ENCODE data around the gene SAMSN1. TPM values are rescaled to one million over a fixed set of nuclear protein-coding genes. Genes with fewer than 3 reads are reported as not detected.

The SAMSN1 gene
- polyA plus RNA-seq, 1 donor (not counting 4 experiments of a cell fraction or from before 2014, with no cell fraction given), result not detected

DNA sequence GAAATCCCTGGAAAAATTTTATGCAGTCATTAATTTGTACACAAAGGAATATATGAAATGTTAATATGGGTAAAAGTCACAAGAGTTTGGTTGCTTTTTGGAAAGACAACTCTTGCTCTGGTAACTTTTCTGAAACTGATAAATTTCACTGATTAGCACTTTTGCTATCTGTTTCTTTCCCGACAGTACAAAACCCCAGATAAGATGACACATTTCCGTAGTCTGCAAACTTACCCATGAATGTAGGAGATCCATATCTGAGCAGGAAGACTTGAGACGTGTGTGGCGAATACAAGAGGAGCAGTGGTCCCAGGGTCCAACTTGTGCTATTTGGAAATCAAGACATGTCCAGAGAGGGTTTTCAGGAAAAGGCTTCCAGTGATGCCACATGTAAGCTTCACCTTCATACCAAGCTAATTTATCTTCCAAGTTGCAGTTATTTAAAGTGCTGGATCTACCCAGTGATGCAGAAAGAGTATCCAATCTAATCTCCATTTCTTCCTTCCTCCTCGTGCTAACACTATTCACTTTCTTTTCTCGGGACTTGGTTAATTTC is 35.9 kb upstream of the SAMSN1 start:
- no peaks in the 10 kb centered on the region for H3K27me3 ChIP-seq (ENCODE audit: control insufficient read depth, extremely low read depth, insufficient read depth, low read length)
- no peaks in the 10 kb centered on the region for H3K36me3 ChIP-seq (ENCODE audit: control insufficient read depth in 2 of 2, extremely low read depth in 1 of 2, insufficient read depth in 2 of 2, low read length in 2 of 2)
- DNase-seq (ENCODE audit: low read depth, low spot score) (no peak), FAIRE-seq (no peak)
- H4K20me1 ChIP-seq (ENCODE audit: control insufficient read depth, extremely low read depth, insufficient read depth, low read length), result no peaks in the 10 kb centered on the region
- no peak overlapping the region for H3K4me2 ChIP-seq (ENCODE audit: control insufficient read depth, extremely low read depth, insufficient read depth, low read depth, low read length)
- TF ChIP-seq EZH2 (IDR thresholded peaks at IDR 0.05; ENCODE audit: low read length), result no peak
- H3K9ac ChIP-seq (ENCODE audit: control insufficient read depth, extremely low read depth, insufficient read depth, low read length), result no peak overlapping the region
- no peak overlapping the region for H3K4me3 ChIP-seq (ENCODE audit: control insufficient read depth in 2 of 3, extremely low read depth in 1 of 3, insufficient read depth in 2 of 3, low read depth in 1 of 3, low read length in 3 of 3)
- no peaks in the 10 kb centered on the region for H3K9me3 ChIP-seq (ENCODE audit: control insufficient read depth, low read depth, low read length)
- H3K79me2 ChIP-seq (ENCODE audit: control insufficient read depth, insufficient read depth, low read length), result no peaks in the 10 kb centered on the region
- H3K4me1 ChIP-seq (ENCODE audit: control insufficient read depth, extremely low read depth, insufficient read depth, low read length), result no peaks in the 10 kb centered on the region
- dilution Hi-C loops (cut with MboI; ENCODE audit: extremely low pct_ligation_motif_present, low sequenced_read_pairs), result no loop called here
- no peak overlapping the region for H2AFZ ChIP-seq (ENCODE audit: control insufficient read depth, low read length)
- no peak overlapping the region for H3K27ac ChIP-seq (ENCODE audit: control insufficient read depth, insufficient read depth, low read length)
- H3K9me1 ChIP-seq (ENCODE audit: control insufficient read depth, extremely low read depth, insufficient read depth, low read length), result no peaks in the 10 kb centered on the region

DNA sequence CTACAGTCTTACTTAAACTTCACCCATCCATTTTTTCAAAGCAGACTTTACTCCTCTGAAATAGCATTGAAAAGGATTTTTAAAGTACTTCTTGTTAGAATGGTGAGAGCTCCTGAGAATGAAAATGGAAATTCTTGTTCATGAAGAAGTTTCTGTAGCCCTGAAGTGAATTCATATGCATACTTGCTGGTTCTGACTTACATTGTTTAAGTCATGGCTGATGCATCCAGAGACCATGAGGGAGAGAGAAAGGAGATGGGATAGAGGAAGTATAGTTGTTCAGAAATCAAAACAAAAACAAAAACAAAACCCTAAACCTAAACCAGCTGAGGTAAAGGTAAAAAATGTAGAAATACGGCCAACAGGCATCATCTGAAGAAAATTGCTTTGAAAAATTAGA is 27.1 kb upstream of the SAMSN1 start:
- DNase-seq (ENCODE audit: low read depth, low spot score) (no peak), FAIRE-seq (no peak)
- no peak overlapping the region for H2AFZ ChIP-seq (ENCODE audit: control insufficient read depth, low read length)
- H3K36me3 ChIP-seq (ENCODE audit: control insufficient read depth in 2 of 2, extremely low read depth in 1 of 2, insufficient read depth in 2 of 2, low read length in 2 of 2), result no peaks in the 10 kb centered on the region
- no peaks in the 10 kb centered on the region for H3K4me1 ChIP-seq (ENCODE audit: control insufficient read depth, extremely low read depth, insufficient read depth, low read length)
- H3K4me3 ChIP-seq (ENCODE audit: control insufficient read depth in 2 of 3, extremely low read depth in 1 of 3, insufficient read depth in 2 of 3, low read depth in 1 of 3, low read length in 3 of 3), result no peak overlapping the region
- H3K4me2 ChIP-seq (ENCODE audit: control insufficient read depth, extremely low read depth, insufficient read depth, low read depth, low read length), result no peak overlapping the region
- dilution Hi-C loops (cut with MboI; ENCODE audit: extremely low pct_ligation_motif_present, low sequenced_read_pairs), result no loop called here
- H3K9ac ChIP-seq (ENCODE audit: control insufficient read depth, extremely low read depth, insufficient read depth, low read length), result no peak overlapping the region
- no peaks in the 10 kb centered on the region for H4K20me1 ChIP-seq (ENCODE audit: control insufficient read depth, extremely low read depth, insufficient read depth, low read length)
- no peaks in the 10 kb centered on the region for H3K27me3 ChIP-seq (ENCODE audit: control insufficient read depth, extremely low read depth, insufficient read depth, low read length)
- H3K79me2 ChIP-seq (ENCODE audit: control insufficient read depth, insufficient read depth, low read length), result no peaks in the 10 kb centered on the region
- no peak overlapping the region for H3K27ac ChIP-seq (ENCODE audit: control insufficient read depth, insufficient read depth, low read length)
- no peaks in the 10 kb centered on the region for H3K9me3 ChIP-seq (ENCODE audit: control insufficient read depth, low read depth, low read length)
- no peaks in the 10 kb centered on the region for H3K9me1 ChIP-seq (ENCODE audit: control insufficient read depth, extremely low read depth, insufficient read depth, low read length)
- no peak for TF ChIP-seq EZH2 (IDR thresholded peaks at IDR 0.05; ENCODE audit: low read length)
- TF ChIP-seq, protein P1, sequence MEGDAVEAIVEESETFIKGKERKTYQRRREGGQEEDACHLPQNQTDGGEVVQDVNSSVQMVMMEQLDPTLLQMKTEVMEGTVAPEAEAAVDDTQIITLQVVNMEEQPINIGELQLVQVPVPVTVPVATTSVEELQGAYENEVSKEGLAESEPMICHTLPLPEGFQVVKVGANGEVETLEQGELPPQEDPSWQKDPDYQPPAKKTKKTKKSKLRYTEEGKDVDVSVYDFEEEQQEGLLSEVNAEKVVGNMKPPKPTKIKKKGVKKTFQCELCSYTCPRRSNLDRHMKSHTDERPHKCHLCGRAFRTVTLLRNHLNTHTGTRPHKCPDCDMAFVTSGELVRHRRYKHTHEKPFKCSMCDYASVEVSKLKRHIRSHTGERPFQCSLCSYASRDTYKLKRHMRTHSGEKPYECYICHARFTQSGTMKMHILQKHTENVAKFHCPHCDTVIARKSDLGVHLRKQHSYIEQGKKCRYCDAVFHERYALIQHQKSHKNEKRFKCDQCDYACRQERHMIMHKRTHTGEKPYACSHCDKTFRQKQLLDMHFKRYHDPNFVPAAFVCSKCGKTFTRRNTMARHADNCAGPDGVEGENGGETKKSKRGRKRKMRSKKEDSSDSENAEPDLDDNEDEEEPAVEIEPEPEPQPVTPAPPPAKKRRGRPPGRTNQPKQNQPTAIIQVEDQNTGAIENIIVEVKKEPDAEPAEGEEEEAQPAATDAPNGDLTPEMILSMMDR (optimal IDR thresholded peaks at IDR 0.05 in 1 of 3, IDR thresholded peaks at IDR 0.05 in 1 of 3, conservative IDR thresholded peaks at IDR 0.05 in 1 of 3; ENCODE audit: extremely low read depth in 1 of 3, insufficient read depth in 2 of 3, low read length in 3 of 3), result no peak

DNA sequence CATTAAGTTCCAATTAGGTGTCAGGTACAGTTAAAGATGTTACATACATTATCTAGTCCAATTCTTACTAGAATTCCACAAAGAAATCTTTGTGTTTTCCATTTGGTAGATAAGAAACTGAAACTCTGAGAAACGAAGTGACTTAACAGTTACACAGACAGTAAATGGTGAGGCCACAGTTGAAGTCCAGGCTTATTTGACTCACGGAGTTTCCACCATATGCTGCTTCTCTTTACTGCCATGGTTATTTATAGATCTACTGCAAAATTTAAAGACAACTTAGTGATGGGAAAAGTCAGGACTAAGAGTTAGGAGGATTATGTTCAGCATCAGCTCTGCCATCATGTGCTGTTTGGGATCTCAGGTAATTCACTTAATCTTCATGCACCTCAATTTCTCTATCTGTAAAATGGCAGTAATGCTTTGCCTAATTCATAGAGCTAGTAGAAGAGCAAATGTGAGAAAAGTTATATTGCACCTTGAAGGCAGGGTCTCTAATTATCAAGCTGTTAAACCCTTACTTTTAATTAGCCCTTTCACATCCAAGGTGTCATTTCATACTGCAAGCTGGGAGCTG is 26.2 kb upstream of the SAMSN1 start:
- Histone ChIP-seq H3K27ac (ENCODE audit: control insufficient read depth, insufficient read depth, low read length) (no peak overlapping the region), H3K9ac (ENCODE audit: control insufficient read depth, extremely low read depth, insufficient read depth, low read length) (no peak overlapping the region), H3K27me3 (ENCODE audit: control insufficient read depth, extremely low read depth, insufficient read depth, low read length) (no peaks in the 10 kb centered on the region), H4K20me1 (ENCODE audit: control insufficient read depth, extremely low read depth, insufficient read depth, low read length) (no peaks in the 10 kb centered on the region), H3K79me2 (ENCODE audit: control insufficient read depth, insufficient read depth, low read length) (no peaks in the 10 kb centered on the region), H3K9me3 (ENCODE audit: control insufficient read depth, low read depth, low read length) (no peaks in the 10 kb centered on the region), H3K36me3 (ENCODE audit: control insufficient read depth in 2 of 2, extremely low read depth in 1 of 2, insufficient read depth in 2 of 2, low read length in 2 of 2) (no peaks in the 10 kb centered on the region), H3K4me2 (ENCODE audit: control insufficient read depth, extremely low read depth, insufficient read depth, low read depth, low read length) (no peak overlapping the region), H3K9me1 (ENCODE audit: control insufficient read depth, extremely low read depth, insufficient read depth, low read length) (no peaks in the 10 kb centered on the region), H3K4me3 (ENCODE audit: control insufficient read depth in 2 of 3, extremely low read depth in 1 of 3, insufficient read depth in 2 of 3, low read depth in 1 of 3, low read length in 3 of 3) (no peak overlapping the region), H3K4me1 (ENCODE audit: control insufficient read depth, extremely low read depth, insufficient read depth, low read length) (no peaks in the 10 kb centered on the region), H2AFZ (ENCODE audit: control insufficient read depth, low read length) (no peak overlapping the region)
- TF ChIP-seq, protein P1 (optimal IDR thresholded peaks at IDR 0.05 in 1 of 3, IDR thresholded peaks at IDR 0.05 in 1 of 3, conservative IDR thresholded peaks at IDR 0.05 in 1 of 3; ENCODE audit: extremely low read depth in 1 of 3, insufficient read depth in 2 of 3, low read length in 3 of 3), result no peak
- no peak for TF ChIP-seq EZH2 (IDR thresholded peaks at IDR 0.05; ENCODE audit: low read length)
- dilution Hi-C loops (cut with MboI; ENCODE audit: extremely low pct_ligation_motif_present, low sequenced_read_pairs), result no loop called here
- no peak for FAIRE-seq
- DNase-seq (ENCODE audit: low read depth, low spot score), result no peak

Measured in keratinocyte (primary cell).